ENCODE measurements around the gene TGFB2. TPM values are rescaled to one million over a fixed set of nuclear protein-coding genes. Genes with fewer than 3 reads are reported as not detected.

Gene TGFB2
- total and polyA plus RNA-seq, 8 donors: 0.35 to 13.6 (median 2.3) TPM; not detected in 1

DNA sequence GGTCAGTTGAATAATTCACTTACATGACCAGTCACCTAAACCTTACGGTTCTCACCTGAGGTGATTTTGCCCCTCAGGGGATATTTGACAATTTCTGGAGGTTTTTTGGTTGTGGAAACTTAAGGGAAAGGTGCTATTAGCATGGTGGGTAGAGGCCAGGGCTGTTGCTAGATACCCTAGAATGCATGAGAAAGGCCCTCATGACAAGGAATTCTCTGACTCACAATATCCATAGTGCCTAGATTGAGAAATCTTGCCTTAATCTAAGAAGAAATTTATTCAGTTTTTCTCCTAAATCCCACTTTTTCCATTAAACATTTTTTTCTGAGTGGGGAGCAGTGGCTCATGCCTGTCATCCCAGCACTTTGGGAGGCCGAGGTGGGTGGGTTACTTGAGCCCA is 119.7 kb downstream of the TGFB2 start:
- no peaks in the 10 kb centered on the region for H3K27me3 ChIP-seq
- peak overlapping the region in 1 of 5 donors; percentile 68 for H3K27ac ChIP-seq
- peaks cover 5 to 25% (median 17%) of the 10 kb centered on the region in 4 donors for H3K4me1 ChIP-seq
- 92 to 97% (median 94%) methylated on average over 2 of the region's 2 CpGs for WGBS, 5 donors
- TF ChIP-seq POLR2A (IDR thresholded peaks at IDR 0.05) (no peak), POLR2AphosphoS5 (IDR thresholded peaks at IDR 0.05) (no peak), EP300 (IDR thresholded peaks at IDR 0.05) (no peak)
- TF ChIP-seq, protein P1, sequence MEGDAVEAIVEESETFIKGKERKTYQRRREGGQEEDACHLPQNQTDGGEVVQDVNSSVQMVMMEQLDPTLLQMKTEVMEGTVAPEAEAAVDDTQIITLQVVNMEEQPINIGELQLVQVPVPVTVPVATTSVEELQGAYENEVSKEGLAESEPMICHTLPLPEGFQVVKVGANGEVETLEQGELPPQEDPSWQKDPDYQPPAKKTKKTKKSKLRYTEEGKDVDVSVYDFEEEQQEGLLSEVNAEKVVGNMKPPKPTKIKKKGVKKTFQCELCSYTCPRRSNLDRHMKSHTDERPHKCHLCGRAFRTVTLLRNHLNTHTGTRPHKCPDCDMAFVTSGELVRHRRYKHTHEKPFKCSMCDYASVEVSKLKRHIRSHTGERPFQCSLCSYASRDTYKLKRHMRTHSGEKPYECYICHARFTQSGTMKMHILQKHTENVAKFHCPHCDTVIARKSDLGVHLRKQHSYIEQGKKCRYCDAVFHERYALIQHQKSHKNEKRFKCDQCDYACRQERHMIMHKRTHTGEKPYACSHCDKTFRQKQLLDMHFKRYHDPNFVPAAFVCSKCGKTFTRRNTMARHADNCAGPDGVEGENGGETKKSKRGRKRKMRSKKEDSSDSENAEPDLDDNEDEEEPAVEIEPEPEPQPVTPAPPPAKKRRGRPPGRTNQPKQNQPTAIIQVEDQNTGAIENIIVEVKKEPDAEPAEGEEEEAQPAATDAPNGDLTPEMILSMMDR (IDR thresholded peaks at IDR 0.05): no peak
- no peaks in the 10 kb centered on the region for H3K9me3 ChIP-seq
- no peak overlapping the region for H3K4me3 ChIP-seq
- H3K36me3 ChIP-seq: no peaks in the 10 kb centered on the region
- no peak for DNase-seq
- intact Hi-C loops (cut with DNase I; ENCODE audit: low total_unique reads): no loop called here

- H3K9me3 ChIP-seq: no peaks in the 10 kb centered on the region
- H3K27me3 ChIP-seq: no peaks in the 10 kb centered on the region
- no peak for DNase-seq
- peaks cover 0 to 17% (median 9%) of the 10 kb centered on the region in 4 donors for H3K4me1 ChIP-seq
- H3K36me3 ChIP-seq: no peaks in the 10 kb centered on the region
- 66 to 76% (median 72%) methylated on average over 6 of the region's 6 CpGs for WGBS, 5 donors
- intact Hi-C loops (cut with DNase I; ENCODE audit: low total_unique reads): no loop called here
- TF ChIP-seq EP300 (IDR thresholded peaks at IDR 0.05) (no peak), POLR2A (IDR thresholded peaks at IDR 0.05) (no peak)
- no peak overlapping the region for H3K27ac ChIP-seq
- no peak overlapping the region for H3K4me3 ChIP-seq
These were observed 121.3 kb downstream of the TGFB2 start for GRCh38 chr1:218466341-218467010.

DNA sequence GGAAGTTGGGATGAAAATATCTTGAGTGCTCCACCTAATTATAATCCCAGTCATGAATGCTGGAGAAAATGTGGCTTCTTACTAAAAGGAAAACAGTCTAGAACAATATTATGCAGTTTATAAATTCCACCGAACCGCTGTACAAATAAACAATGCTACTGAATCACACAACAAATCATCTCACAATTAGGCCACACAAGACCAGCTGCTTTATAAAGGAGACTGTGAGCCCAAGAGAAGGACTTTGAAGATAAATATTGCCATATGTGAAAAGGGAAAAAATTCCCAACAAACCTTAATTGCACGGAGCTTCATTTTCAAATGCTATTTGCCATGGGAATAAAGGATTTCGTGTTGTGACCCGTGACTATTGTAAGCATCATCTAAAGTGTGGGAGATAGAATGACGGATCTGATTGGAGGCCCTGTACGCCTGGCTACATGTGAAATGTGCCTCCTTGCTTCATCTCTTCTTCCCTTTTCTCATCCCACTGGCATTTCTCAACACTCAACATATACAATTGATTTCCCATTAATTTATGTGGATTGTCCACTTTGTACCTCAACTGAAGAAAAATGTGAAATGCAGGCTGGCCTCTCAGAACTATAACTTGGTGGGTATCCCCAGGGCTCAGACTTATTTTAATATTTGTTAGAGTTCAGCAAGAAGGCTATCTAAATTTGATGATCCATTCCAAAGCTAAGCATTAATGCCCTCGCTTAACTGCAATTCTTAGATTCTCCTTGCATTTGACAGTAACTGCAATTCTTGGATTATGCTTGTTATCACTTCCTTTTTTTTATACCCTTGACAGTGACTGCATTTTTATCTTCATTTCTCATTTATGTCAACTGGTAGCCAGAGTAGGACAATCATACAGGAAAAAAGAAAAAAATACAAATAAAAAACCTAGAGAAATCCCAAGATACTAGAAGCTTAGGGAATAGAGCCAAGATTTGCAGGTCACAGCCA is 122.3 kb downstream of the TGFB2 start:
- intact Hi-C loops (cut with DNase I; ENCODE audit: low total_unique reads): no loop called here
- no peaks in the 10 kb centered on the region for H3K27me3 ChIP-seq
- TF ChIP-seq POLR2A (IDR thresholded peaks at IDR 0.05) (no peak), POLR2AphosphoS5 (IDR thresholded peaks at IDR 0.05) (peak in 1 of 3 donors; percentile 19), EP300 (IDR thresholded peaks at IDR 0.05) (no peak)
- TF ChIP-seq, protein P1 (IDR thresholded peaks at IDR 0.05): no peak
- no peak for DNase-seq
- no peaks in the 10 kb centered on the region for H3K9me3 ChIP-seq
- no peaks in the 10 kb centered on the region for H3K36me3 ChIP-seq
- no peak overlapping the region for H3K27ac ChIP-seq
- no peak overlapping the region for H3K4me3 ChIP-seq
- WGBS, 5 donors: 76 to 84% (median 82%) methylated on average over 8 of the region's 8 CpGs
- peaks cover 0 to 14% (median 8%) of the 10 kb centered on the region in 4 donors for H3K4me1 ChIP-seq

DNA sequence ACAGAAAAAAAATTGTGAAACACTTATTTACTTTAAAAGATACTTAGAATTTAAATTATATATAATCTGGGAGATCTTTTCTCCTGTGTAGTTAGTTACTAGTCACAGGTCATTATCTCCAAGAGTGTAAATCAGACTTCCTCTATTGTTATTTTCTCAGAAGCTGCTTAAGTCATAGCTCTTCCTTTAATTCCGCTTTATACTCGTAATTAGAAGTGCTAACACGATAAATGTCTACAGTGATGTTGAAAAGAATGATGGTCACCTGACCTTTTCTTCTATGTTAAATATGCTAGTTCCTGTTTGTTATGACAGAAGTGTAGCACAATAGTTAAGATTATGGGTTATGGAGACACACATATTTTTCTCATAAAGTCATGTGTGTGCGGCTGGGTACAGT is 123.6 kb downstream of the TGFB2 start:
- intact Hi-C loops (cut with DNase I; ENCODE audit: low total_unique reads): no loop called here
- peaks cover 0 to 4% (median under 1%) of the 10 kb centered on the region in 4 donors for H3K4me1 ChIP-seq
- H3K27ac ChIP-seq: no peak overlapping the region
- 74 to 93% (median 88%) methylated on average over 4 of the region's 4 CpGs for WGBS, 5 donors
- H3K9me3 ChIP-seq: no peaks in the 10 kb centered on the region
- no peaks in the 10 kb centered on the region for H3K36me3 ChIP-seq
- no peaks in the 10 kb centered on the region for H3K27me3 ChIP-seq
- DNase-seq: no peak
- TF ChIP-seq POLR2AphosphoS5 (IDR thresholded peaks at IDR 0.05): no peak
- H3K4me3 ChIP-seq: no peak overlapping the region

DNA sequence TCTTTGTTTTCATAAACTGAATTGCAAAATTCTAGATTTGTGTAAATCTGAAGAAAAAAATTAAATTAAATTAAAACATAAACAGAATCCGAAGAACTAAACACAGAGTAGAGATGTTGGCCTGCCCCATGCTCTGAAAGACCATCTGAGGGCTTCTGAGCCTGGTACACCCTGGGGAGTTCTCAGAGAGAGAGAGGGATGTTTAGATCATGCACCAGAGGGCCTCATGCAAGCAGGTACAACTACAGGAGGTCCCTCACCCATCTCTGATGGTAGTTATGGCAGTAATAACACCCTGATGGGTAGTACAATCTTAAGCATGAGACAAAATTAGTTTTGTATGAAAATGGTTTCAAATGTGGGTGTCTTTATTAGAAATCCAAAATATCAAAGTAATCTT is 127.7 kb downstream of the TGFB2 start:
- intact Hi-C loops (cut with DNase I; ENCODE audit: low total_unique reads): no loop called here
- Histone ChIP-seq H3K27me3 (no peaks in the 10 kb centered on the region), H3K27ac (no peak overlapping the region), H3K4me1 (peaks cover 0 to 13% (median 0%) of the 10 kb centered on the region in 4 donors), H3K4me3 (no peak overlapping the region), H3K9me3 (no peaks in the 10 kb centered on the region), H3K36me3 (no peaks in the 10 kb centered on the region)
- WGBS, 5 donors: 65 to 84% (median 81%) methylated on average over 1 of the region's 1 CpG
- TF ChIP-seq POLR2A (IDR thresholded peaks at IDR 0.05) (no peak), EP300 (IDR thresholded peaks at IDR 0.05) (no peak), POLR2AphosphoS5 (IDR thresholded peaks at IDR 0.05) (no peak)
- TF ChIP-seq, protein P1 (IDR thresholded peaks at IDR 0.05): no peak
- DNase-seq: no peak

Measured in stomach (tissue), 9 donors.